ENCODE measurements around the gene LCP2.
"Not testable (repeated sequence)": the region's sequence is repeated elsewhere in the genome, so short reads cannot be mapped to it uniquely, and the experiment has no call there.

The LCP2 gene

DNA sequence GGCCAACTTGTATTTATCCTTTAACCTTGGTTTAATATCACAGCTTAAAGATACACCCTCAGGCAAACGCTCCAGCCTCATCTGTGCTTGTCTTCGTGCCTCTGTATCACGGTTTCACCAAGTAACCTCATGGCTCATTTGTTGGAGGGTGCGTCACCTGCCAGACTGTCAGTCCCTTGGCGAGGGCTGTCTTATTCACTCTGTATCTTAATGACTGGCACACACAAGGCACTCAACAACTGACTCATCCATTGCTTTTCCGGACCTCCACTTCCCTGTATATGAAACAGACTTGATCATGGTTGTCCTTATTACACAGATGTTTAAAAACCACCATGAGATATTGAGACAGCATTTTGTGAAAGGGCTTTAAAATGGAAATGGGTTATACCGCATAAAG is 28.0 kb downstream of the LCP2 start:
- DNase-seq, result peak; percentile 64

DNA sequence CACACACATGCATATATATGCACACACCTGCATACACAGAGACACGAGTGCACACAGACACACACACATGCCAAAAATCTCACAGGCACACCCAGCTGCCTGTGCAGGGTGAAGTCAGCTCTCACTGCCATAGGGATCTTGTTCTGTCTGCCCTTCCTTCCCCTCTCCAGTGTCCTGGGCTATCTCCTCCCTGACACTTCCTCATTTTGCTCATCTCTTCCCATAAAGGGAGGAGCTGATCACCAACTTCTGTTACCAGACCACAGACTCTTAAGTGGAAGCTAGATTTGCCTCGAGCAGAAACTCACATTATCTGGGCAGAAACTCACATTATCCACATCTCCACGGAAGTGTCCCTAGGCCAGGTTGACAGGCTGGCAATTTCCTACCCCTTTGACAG is 28.7 kb downstream of the LCP2 start:
- DNase-seq, result peak; percentile 47

DNA sequence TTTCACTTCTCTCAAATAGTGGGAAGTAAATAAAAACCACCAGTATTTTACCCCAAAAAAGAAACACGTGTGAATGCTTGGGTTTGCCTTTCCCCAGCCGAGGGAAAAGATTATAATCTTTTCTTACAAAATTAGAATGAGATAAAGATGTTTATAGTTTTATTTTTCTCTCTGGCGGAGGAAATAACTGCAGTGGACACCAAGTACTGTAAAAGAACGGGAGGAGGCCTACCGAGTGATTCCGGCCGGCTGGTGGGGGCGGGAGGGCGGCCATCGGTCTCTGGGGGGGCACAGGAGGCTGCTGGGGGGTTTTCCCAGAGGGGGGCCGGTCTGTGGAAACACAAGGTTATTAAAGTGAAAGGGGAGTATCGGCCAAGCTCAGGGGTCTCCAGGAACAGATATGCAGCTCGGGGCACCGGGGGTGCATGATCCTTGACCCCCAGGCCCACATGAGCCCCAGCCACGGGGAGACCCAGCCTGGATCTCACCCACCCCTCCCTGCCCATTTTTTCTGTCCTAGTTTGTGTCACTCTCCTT is 29.4 kb downstream of the LCP2 start:
- DNase-seq, result no peak

DNA sequence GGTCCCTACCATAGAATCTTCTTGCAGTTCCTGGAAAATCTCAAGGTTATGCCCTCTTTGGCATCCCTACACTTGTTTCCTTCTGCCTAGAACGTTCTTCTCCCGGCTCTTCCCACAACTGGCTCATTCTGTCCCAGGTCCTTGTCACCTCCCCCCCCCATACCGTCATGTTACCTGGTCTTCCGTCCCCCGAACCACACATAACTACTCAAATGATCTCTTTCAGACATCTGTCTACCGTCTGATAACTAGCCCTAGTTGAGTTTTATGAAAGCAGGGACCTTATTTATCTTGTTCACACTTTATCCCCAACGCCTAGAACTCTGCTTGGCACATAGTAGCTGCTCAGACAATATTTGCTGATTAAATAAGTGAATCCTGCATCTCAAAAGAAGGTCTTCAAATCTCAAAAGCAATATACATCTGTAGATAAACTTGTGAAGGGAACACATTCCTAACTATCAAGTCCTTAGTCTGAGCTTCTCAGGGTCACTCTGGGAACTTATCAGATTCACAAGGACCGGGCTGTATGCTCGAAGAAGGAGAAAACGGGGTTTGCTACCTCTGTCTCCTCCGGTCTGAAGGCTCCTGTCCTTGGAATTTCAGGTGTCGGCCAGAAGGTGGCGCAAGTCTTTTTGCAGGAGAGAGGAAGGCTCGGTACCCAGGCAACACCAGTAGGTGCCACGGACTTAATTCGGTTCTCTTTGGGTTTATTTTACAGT is 30.0 kb downstream of the LCP2 start:
- peak; percentile 85 for DNase-seq

DNA sequence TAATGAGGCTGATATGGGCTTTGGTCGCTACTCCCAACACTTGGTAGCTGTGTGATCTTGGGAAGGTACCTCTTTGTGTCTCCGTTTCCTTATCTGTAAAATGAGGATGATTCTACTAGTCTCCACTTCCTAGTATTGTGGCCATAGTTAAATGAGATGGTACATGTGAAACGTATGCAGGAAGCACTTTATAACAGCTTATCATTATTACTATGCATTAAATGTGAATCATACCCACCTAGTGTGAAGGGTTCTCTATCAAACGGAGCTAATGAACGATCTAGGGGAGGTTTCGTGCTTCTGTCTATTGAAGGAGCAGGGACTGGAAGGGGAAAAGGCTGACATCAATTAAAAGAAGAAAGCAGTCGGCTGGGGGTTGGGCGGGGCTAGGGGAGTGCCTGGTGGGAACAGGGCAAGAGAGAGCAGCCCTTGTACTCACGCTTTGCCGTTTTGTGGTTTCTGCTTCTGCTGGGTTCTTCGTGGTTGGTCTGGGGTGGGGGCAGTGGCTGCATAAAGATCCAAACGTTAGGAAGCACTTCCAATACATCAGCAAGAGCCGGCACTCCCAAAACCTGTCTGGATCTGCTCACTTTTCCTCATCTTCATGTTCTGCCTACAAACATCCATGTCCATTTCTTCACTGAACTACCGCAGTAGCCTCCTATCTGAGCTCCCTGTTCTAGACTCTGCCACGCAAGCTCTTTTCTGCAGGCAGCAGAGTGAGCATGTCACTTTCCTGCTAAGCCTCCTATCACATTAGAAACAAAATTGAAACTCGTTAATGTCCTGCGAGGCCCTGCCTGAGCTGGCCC is 30.8 kb downstream of the LCP2 start:
- no peak for DNase-seq

DNA sequence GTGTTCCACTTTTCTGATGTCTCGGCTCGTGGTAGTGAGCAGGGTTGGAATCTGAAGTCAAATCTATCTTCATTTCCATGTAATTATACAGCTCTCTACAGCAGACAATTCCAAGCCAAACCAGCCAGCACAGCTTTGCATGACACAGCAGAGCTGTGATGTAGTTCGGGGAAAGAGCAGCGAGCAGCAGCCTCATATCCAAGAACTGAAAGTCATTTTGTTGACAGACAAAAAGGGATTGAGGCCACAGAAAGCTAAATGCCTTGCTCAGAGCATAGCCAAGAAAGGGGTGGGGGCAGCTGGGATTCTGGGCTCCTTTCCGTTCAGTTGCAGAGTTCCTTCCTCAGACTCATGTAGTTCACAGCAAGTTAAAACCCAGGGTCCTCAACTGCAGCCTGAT is 32.1 kb downstream of the LCP2 start:
- no peak for DNase-seq

DNA sequence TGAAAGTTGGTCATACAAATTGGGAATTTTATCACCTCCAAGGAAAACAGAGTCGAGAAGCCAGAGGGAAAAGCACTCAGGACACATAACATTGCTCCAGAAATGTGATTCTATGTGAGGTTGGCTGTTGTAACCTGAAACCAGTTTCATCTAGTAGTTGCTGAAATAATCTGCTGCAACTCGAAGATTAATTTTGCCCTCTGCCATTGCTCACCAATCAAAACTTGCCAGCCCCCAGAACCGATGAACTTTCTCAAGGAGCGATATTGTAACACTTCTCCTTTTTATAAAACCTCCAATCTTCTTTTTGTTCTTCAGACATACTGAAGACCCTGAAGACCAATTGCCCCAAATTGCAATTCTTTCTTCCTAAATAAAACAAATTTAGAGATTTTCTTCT is 33.7 kb downstream of the LCP2 start:
- DNase-seq, result no peak

DNA sequence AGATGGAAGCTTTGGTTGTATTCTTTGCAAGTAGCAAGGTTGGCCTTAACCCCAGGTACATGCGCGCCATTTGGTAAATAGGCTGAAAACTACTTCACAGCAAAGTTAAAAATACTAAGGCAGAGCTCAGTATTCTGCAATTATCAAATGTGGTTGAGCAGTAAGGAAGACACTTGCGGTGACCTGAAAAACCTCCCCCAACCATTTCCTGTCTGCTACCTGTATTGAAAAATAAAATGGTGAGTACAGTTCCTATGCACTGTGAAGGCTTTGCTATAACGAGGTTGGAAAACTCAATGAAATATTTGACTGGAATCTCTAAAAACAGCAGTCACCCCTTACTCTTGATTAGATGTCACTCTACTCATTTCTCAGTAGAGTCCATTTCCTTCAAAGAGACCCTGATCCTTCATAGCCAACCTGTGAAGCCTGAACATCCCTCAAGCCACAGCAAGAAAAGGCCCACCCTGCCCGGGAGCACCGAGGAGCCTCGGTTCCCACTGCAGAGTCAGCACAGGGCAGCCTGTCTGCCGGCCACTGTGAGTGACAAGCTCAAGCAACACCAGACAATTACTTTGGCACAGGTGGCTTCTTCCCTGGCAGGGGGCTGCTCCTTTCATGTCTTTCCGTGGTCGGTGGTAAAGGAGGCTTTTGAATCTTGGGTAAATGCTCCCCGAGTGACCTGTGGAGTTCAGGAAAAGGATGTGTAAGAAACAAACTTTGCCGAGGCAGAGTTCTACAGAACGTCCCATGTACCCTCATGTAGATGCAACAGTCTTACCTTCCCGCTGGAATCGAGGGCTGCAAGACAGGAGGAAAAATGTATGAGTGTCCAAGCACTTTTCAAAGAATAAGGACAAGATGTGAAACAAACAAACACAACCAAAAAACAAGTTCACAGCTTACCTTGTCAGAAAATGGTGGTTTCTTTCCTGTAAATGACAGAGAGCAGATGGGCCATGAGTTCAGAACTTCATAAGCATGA is 35.2 kb downstream of the LCP2 start:
- peak; percentile 43 for DNase-seq

DNA sequence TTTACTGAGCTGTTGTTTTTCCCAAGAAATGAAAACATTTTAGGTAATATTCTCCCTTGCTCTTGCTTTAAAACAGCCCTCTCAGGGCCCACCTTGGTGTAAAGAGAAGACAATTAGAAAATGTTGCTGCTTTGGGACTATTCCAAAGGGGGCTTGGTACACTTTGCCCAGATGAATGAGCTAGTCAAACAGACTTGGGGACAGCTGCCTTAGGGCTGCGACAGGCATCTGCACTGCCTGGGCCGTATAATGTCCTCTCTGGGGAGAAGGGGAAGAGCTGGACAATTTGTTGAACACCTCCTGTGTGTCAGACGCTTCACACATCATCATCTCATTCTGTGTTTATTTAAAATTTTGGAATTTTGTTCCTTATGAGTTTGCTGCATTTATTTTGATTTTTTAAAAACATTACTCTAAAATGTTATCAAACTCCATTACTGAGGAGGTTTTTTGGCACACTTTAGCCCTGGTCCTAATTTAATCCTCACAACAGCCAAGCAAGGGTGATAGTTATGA is 36.0 kb downstream of the LCP2 start:
- no peak for DNase-seq

DNA sequence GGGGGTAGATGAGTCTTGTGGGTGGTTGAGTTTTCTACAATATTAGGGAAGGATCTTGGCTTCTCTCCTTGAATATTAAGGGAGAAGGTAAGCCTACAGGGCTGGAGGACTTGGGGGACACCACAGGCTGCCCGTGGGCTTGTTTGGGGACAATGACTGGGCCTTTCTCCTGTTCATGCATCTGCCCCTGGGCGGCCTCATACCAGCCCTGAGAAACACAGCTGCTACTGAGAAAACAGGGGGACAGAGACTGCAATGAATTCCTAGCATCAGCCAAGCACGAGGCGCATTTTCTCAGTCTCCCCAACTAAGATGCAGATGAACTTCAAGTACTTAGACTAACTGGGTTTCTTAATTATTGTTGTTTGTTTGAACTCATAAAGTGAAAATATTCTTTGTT is 40.2 kb downstream of the LCP2 start:
- DNase-seq, result no peak

DNA sequence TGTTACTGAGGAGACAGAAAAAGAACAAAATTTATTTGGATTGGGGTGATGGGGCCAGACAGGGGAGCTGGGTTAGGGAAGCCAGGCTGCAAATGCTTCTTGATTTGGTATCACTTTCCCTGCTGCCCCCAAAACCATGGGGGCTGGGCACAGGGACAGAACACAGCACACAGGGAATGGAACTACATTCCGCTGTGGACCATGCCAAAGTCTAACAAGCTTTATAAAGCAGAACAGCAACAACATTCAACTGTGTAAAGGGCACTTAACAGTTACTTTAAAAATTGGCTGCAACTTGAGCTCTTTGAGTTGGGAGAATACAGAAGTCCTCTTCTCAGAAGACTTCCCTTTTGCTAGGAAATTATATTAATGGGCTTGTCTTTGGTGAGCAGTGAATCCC is 41.0 kb downstream of the LCP2 start:
- DNase-seq, result no peak

DNA sequence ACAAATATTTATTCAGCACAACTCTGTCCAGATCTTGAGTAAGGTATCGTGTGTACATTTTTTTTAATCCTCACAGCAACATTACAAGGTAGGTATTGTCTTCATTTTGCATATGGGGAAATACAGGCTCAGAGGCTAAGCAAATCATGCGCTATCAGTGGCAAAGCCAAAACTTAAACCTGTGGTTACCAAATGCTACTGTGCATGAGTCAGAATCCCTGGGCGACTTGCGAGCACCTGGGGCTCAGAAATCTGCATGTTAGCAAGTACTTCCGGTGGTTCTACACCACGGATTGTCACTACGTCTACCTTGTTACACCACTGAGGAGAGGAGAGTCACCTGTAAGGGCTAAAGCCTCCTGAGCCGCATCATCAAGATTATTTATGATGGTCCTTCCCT is 43.5 kb downstream of the LCP2 start:
- peak; percentile 74 for DNase-seq

DNA sequence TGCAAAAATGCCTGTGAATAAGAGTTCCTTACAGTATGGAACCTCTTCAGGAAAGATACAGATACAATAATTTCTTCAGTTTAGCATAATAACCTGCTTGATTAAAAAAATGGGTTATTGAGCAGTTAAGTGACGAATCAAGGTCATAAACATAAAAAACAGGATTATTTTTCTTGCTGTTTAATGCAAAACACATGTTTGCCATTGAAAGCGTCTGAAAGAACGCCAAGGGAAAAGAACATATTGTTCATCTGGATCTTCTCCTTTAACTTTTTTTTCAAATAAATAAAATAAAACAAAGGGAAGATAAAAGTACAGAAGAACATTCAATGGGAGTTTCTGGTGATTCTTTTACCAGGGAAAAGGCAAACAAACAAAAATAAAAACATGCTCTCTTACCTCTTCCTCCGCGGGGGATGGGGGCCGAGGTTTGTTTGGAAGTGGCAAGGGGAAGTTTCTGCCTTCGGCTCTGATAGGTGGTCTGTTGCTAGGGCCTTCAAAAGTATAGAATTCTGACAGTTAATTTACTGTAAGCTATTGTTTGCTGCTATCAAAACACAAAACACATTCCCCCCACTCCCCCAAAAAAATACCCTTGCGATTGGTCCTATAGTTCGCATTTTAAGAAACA is 44.7 kb downstream of the LCP2 start:
- no peak for DNase-seq

DNA sequence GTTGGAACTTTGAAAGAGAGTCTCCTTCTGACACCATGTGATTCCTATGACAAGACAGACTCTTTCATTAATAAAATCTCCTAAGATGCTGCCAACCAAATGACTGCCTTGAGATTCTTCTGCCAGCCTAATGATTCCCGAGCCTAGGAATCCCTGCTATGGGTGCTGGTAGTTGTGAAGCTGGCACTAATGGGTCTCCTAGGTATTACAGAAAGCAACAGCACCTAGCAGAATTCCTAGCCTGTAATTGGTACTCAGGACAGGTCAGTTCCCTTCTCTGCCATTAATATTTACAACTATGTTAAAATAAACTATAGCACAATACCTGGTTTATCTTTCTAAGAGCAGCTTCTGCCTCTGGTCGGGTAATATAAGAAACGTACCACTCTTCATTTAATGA is 45.5 kb downstream of the LCP2 start:
- no peak for DNase-seq

DNA sequence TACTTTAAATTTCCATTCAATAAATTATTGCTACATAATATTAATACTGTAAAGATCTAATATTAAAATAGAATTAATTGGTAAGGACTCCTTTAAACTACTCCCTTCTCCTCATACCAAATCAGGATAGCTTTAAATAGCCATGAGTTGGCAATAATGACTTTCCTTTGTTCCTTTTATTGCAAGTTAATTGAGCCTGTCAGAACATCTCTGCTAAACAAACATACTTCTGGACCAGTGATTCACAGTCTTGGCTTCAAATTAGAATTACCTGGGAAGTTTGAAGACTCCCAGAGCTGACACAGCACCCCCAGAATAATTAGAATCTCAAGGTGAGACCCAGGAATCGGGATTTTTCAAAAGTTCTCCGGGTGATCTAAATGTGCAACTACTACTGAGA is 46.1 kb downstream of the LCP2 start:
- no peak for DNase-seq

DNA sequence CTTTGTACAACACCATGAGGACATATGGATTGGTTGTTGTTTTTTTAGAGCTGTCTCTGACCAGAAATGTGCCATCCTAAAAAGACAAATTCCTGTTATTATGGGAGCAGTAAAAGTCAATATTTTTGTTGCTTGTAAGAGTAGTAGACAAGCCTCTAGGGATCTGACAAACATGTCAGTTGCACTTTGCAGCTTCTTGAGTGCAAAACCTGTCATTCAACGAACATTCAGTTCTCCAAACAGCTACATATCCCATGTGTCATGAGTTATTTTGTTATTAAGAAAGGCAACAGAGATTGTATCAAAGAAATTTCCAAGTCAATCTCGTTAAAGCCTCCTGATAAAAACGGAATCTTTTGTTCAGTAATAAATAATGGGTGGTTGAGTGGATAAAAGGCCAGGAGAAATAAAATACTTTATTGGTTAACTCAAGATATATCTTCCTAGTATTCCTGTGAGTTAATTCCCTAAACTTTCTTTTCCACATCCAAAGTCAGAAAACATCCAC is 46.7 kb downstream of the LCP2 start:
- DNase-seq, result no peak

DNA sequence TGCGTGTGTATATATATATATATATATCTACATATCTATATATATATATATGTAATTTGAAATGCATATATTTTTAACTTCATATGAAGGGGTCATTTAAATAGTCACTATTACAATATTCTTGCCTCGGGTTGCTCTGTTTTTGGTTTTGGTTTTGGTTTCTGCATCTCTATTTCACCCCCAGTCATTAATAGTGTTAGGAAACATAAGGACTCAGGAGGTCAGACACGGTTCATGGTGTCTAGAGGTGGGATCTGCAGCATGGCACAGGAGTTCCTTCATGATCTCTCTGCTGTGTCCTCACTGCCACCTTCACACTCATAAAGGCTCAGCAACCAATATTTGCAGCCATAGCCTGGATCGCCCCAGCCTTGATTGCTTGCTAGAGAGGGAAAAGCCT is 48.2 kb downstream of the LCP2 start:
- no peak for DNase-seq

DNA sequence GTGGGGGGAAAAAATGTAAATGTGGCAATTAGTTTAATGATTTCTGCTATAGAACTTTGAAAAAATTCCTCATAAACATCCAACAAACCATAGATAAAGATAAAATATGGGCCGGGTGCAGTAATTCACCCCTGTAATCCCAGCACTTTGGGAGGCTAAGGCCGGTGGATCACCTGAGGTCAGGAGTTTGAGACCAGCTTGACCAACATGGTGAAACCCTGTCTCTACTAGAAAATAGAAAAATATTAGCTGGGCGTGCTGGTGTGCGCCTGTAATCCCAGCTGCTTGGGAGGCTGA is 48.7 kb downstream of the LCP2 start:
- DNase-seq, result not testable (repeated sequence)

DNA sequence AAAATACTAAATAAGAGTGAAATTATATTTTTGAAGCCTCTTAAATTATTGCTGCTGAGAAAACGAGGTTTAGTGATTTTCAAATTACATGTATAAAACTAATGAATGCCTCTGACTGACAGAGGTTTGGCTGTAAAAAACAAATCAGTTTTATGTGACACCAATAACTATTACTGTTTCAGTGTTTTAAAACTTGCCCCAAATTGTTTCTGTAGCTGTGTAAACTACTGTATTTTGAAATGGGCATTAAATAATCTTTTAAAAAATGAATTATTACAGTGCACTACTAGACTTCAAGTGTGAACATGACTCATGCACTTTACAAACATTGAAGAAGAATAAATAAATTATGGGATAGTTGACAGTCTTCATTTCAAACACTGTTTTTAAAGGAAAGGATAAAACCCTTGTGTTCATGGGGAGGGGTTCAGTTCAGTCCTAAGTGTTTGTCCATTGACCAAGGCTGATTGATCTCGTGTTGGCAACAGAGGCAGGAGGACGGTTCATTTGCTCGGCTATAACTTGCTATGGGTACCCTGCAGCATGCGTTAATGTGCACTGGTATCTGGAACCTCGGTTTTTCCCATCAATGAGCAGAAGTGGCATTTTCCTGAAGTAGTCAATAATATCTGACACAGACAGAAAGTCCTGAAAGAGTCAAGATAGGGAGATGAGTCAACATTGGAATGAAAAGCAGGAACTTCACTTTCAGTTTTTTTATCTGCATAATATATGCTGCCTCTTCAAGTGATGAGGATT is 49.2 kb downstream of the LCP2 start:
- no peak for DNase-seq

DNA sequence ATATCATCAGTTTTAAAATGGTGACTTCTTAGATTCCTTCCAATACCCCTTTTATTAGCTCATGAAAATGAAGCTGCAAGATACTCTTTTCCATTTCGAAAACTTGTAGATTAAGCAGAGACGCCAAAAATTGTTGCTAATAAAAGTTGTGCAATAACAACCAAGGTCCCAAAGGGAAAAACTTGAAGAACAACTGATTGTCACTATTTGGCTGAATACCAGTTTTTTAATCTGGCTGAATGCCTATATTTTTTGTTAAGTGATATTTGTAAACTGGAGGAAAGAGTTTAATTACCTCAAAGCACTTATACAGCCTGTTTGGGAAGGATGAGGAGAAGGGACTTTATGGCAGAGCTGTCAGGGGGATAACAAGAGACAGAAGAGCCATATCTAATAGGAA is 50.2 kb downstream of the LCP2 start:
- DNase-seq, result no peak

DNA sequence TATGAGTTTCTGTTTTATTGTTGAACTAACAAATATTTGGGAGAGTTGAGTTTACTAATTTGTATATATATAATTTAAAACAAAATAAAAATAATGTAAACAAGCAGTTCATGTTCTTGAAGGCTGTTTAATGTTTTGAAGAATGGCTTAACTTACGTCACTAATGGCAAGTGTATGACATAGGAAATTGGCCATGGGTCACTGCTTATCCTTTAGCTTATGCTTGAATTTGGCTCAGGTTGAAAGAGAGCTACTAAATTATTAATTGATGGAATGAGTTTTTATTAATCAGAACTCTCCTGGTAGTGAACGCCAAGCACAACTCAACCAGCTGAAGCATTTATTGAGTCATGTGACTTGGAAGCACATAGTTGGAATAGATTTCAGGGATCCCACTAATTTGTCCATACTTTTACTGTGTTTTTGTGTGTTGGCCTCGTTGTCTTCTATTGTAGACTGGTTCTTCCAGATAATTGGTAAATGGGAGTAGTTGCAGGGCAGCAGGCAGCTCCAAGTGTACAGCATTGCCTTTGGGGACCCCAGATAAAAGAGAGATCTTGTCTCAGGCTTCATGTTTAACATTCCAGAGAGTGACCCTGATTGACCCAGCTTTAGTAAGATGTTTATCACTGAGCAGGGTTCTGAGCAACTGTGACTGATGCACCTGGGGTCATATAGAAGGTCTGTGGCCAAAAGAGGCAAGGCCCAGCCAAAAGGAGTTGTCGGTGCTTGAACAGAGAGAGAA is 51.3 kb downstream of the LCP2 start:
- no peak for DNase-seq
